Peyer's patch (tissue), 4 donors: ENCODE results near the gene ENO1.

Experiments used
- CTCF ChIP-seq, 6 experiments: fragments of 450-650 bp in 4 of 6; fragments of 200-600 bp in 2 of 6; sonication (generic) in 1 of 6; IDR thresholded peaks; one replicate each; pipeline ENCODE4 v1.5.1; 2017 to 2019; ENCODE audit warnings: antibody characterized with exemption in 6 of 6, mild to moderate bottlenecking in 3 of 6, moderate library complexity in 1 of 6
- POLR2A ChIP-seq, 2 donors: fragments of 450-650 bp; IDR thresholded peaks; one replicate each; pipeline ENCODE4 v1.5.1; 2017; ENCODE audit warnings: antibody characterized with exemption in 2 of 2, mild to moderate bottlenecking in 2 of 2, moderate library complexity in 2 of 2

GRCh38 chr1:8844501-8845006 lies 33.9 kb downstream of the ENO1 start:
- TF ChIP-seq CTCF (IDR thresholded peaks at IDR 0.05) (no peak), POLR2A (IDR thresholded peaks at IDR 0.05) (no peak)
